Muscle layer of colon (tissue), 2 donors: ENCODE measurements around the gene JMY.

Experiments
- H3K27ac ChIP-seq: one replicate; pipeline ENCODE4 v1.7.0; 2013; ENCODE audit warnings: low read depth, mild to moderate bottlenecking, low read length, moderate library complexity
- H3K27me3 ChIP-seq, 2 donors: one replicate each; pipeline ENCODE4 v1.7.0; 2013; ENCODE audit warnings: low read length in 2 of 2, mild to moderate bottlenecking in 2 of 2; ENCODE audit not compliant: insufficient read depth in 2 of 2, control insufficient read depth in 1 of 2
- H3K36me3 ChIP-seq: one replicate; pipeline ENCODE4 v1.7.0; 2013; ENCODE audit warnings: mild to moderate bottlenecking, low read length; ENCODE audit not compliant: insufficient read depth
- H3K4me1 ChIP-seq: one replicate; pipeline ENCODE4 v1.7.0; 2013; ENCODE audit warnings: mild to moderate bottlenecking, low read length; ENCODE audit not compliant: insufficient read depth
- H3K4me3 ChIP-seq, 2 donors: one replicate each; pipeline ENCODE4 v1.7.0; 2013; ENCODE audit warnings: low read length in 2 of 2, low read depth in 1 of 2, mild to moderate bottlenecking in 1 of 2, moderate library complexity in 1 of 2
- H3K9ac ChIP-seq: one replicate; pipeline ENCODE4 v1.7.0; 2013; ENCODE audit warnings: low read length
- H3K9me3 ChIP-seq: one replicate; pipeline ENCODE4 v1.7.0; 2013; ENCODE audit warnings: mild to moderate bottlenecking, low read length
- donor health status: abdominal sarcoma.
- donor health status: Adenocarcinoma of cecum.

The JMY gene

DNA sequence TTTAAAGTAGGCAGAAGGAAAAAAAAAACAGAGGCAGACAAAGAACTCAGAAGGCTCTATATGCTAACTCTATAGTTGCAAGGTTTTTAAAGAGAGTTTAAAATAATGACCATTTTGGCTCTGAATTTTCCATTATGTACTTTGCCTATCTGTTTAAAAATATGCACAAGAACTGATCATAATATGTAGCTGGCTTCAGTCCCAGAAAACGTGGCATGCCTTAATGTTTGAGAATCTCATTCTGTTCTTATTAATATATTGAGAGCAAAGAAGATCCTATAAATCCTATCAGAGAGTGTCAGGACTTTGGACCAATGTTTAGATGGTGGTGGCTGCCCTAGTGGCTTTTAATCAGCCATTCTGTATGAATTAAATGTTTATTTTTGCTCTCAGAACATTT is 121.5 kb downstream of the JMY start:
- Histone ChIP-seq H3K27ac (no peak overlapping the region), H3K36me3 (no peaks in the 10 kb centered on the region), H3K27me3 (no peaks in the 10 kb centered on the region), H3K4me3 (no peak overlapping the region), H3K4me1 (no peaks in the 10 kb centered on the region), H3K9me3 (no peaks in the 10 kb centered on the region), H3K9ac (no peak overlapping the region)
